Stimulated activated CD8-positive, alpha-beta memory T cell treated with anti-CD3 and anti-CD28 coated beads, Interleukin-7, amount 100 ng/mL, for 4 hours (primary cell): ENCODE data around the gene C9orf78.
A peak's percentile ranks its signal among the peaks of the same experiment; 100 is the strongest.
"Not testable (repeated sequence)": the region's sequence is repeated elsewhere in the genome, so short reads cannot be mapped to it uniquely, and the experiment has no call there.

Experiments used
- DNase-seq, 2 donors: peaks; one replicate each; pipeline ENCODE4 v3.0.0-alpha.2; 2020; ENCODE audit warnings: low read depth in 2 of 2

Gene C9orf78

DNA sequence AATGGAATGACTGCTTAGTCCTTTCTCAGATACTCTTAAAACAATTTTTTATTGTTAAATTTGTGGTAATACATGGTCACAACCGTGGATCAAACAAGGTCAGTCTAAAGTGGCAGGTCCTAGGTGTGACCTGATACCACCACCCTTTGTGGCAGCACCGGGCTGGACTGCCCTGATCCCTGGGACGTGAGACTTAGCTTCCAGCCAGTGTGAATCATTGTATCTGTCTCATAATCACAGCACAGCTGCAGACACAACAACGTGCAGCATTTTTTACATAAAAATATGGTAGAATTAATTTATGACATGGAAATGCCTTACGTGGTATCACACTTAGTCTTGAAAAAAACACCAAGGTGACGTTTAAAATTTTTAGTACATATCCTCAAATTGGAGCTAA lies 24.3 kb downstream of the C9orf78 start:
- no peak for DNase-seq

DNA sequence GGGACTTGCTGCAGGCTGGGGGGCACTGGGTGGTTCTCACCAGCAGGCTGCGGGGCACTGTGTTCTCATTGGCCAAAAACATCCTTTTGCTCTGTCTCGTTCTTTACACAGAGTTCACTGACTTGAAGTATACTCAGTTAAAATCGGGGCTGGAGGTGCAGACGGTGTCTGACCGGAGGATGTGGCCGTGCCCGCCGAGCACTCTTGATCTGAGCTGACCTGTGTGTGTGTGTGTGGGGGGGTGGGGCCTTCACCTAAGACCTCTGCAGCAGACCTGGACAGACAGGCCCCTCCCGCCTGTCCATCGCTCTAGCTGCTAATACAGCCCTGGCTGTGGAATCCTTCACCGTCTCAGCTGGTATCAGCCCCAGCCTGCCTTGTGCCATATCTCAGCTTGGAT lies 25.0 kb downstream of the C9orf78 start:
- DNase-seq = no peak

DNA sequence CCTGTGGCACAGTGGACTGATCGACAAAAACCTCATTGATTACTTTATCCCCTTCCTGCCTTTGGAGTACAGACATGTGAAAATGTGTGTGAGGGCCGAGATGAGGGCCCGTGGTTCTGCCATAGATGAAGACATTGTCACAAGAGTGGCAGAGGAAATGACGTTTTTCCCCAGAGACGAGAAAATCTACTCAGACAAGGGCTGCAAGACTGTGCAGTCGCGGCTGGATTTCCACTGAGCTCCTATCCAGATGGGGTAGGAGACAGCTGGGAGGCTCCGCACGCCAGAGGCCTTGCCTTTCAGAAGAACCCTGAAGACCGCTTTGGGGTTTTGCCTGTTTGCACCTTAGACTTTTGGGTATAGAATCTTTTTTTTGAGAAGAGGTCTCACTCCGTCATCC lies 25.7 kb downstream of the C9orf78 start:
- no peak for DNase-seq

DNA sequence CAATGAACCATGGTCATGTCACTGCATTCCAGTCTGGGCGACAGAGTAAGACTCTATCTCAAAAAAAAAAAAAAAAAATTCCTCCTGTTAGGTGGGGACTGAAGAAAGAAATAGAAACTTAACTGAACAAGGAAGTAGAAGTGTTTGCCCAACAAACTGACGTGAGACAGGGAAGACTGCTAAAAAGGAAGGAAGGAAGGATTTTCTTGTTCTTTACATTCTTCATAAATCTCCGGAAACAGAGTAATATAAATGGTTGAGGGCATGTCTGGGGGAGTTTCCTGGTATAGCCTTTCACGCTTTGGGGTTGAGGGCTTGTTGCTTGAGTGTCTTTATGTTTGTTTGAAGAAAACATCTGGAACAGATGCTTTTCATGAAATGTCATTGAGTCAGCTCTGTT lies 29.0 kb downstream of the C9orf78 start:
- no peak for DNase-seq

DNA sequence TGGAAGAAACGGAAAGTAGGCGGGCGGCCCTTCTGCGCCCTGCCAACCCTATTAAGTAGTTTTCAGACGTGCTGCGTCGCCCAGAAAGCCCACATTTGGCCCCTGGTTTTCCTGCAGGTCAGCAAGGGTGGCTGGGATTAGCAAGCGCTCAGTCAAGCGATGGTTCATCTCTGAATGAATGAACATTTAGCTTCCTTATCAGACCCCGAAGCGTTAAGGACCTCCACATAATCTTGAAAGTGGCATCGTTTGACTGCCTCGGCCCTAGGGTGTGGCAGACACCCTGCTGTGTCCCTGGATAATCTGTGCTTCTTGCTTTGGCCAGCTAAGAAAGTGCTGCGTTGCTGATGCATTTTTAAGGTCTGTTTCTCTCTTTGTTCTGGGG lies 31.4 kb downstream of the C9orf78 start:
- DNase-seq = no peak

DNA sequence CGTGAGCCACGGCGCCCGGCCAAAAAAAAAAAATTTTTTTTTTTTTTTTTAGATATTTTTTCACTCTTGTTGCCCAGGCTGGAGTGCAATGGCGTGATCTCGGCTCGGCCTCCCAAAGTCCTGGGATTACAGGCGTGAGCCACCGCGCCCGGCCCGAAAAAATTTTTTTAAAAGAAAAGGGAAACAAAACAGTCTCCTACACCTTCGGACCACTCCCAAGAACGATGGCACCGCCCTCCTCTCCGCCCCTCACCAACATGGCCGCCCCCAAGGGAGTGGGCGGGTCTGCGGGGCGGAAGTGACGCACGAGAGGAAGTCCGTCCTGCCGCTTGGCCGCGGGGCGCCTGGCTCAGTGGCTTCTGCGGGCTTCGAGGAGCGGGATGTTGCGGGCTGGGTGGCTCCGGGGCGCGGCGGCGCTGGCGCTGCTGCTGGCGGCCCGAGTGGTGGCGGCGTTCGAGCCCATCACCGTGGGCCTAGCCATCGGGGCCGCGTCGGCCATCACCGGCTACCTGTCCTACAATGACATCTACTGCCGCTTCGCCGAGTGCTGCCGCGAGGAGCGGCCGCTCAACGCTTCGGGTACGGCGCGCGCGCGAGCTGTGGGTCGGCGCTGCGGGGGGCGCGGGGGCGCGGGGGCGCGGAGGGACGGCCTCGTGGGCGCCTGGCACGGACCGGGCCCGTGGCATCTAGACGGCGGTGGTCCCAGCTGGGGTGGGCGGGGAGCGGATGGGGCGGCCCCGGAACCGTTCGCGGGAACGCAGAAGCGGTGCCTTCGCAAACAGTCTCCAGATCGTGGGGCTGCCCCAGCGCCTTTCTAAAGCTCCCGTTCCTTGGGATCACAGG lies 32.0 kb downstream of the C9orf78 start, which contains the start of gene TOR1B:
Gene TOR1B (plus strand): TSS at position 352 of the 843 bp plus-strand sequence. CDS start 29 bp downstream, at position 381.
- DNase-seq = peak; percentile 91 to 92

DNA sequence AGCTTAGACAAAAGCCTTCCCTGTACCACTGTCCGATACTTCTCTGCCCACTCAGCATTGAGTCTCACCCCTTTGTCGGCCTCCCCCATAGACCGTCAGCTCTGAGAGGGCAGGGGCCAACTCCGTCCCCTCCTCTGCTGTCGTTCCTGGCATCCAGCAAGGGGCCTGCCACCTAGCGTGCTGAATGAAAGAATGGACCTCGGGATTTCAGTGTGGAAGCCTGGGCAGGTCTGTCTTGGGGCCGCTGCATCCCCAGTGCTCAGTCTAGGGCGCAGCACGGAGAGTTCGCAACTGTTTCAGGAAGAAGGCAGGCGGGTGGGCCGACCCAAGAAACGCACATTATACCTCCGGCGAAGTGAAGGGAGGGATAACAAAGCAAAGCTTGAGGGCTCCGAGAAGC lies 33.6 kb downstream of the C9orf78 start:
- DNase-seq = no peak

DNA sequence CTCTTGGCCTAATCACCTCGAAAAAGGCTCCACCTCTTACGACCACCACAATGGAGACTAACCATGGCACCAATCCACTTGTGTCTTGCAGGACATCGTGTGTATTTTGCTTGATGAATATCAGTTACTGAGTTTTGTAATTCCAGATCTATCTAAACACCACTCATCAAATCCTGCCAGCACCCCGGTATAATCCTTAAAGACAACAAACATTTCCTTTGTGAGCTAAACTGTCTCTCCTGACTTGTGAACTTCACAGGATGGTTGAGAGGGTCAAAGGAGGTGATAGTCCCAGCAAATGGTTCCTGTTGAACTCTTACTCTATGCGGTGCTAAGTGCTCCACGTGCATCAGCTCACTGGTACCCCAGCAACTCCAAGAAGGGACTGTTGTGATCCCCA lies 36.1 kb downstream of the C9orf78 start:
- no peak for DNase-seq

DNA sequence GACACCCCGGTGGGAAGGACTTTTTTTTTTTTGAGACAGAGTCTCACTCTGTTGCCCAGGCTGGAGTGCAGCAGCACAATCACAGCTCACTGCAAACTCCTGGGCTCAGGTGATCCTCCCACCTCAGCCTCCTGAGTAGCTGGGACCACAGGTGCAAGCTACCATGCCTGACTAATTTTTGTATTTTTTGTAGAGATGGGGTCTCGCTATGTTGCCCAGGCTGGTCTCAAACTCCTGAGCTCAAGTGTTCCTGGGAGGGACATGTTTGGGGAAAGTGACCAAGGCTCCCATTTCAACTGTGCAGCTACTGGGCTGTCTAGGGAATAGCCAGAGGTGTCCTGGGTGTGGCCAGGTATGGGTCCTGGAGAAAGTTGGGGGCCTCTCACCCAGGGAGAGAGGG lies 39.0 kb downstream of the C9orf78 start:
- not testable (repeated sequence) for DNase-seq

DNA sequence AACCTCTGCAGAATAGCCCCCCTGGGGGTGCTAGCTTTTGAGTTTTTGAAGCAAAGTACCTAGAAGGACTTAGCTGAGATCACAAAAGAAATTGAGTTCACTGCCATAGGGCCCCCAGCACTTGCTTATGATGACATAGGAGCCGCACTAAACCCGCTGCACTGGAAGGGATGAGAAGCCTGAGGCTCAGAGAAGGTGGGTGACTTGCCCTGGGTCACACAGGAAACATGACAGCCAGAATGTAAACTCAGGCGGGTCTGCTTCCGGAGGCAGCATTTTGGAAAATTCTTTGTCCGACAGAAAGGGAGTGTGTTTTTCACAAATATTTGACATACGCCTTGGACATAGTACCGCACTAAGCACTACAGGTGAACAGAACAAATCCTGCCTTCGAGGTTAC lies 40.5 kb downstream of the C9orf78 start:
- no peak for DNase-seq

DNA sequence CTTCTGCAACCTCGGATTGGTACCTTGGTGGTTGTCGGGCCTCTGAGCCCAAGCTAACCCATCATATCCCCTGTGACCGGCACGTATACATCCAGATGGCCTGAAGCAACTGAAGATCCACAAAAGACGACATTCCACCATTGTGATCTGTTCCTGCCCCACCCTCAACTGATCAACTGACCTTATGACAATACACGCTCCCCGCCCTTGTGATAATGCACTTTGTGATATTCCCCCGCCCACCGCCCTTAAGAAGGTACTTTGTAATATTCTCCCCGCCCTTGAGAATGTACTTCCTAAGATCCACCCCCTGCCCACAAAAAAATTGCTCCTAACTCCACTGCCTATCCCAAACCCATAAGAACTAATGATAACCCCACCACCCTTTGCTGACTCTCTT lies 48.6 kb downstream of the C9orf78 start:
- DNase-seq = no peak

DNA sequence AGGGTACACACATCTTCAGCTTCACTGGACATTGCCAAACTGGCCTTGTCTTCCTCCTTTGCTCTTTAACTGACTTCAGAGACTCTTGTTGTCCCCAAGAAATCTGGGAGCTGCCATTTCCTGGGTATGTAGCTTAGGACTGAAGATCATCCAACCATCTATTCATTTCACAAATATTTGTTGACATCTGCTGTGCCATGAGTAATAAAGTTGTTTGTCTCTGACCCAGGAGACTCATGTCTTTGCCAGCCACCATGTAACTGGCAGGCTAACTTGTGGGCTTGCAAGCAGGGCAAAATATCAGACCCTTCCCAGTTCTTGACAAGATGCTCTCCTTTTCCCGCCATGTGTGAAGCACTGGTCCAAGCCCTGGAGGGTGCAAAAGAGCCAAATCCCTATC lies 49.2 kb downstream of the C9orf78 start:
- no peak for DNase-seq

DNA sequence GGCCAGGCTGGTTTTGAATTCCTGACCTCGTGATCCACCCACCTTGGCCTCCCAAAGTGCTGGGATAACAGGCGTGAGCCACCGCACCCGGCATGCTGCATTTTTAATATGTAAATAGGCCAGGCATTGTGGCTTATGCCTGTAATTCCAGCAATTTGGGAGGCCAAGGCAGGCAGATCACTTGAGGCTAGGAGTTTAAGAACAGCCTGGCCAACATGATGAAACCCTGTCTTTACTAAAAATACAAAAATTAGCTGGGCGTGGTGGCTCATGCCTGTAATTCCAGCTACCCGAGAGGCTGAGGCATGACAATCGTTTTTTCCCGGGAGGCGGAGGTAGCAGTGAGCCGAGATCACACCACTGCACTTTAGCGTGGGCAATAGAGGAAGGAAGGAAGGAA lies 50.1 kb downstream of the C9orf78 start:
- not testable (repeated sequence) for DNase-seq

DNA sequence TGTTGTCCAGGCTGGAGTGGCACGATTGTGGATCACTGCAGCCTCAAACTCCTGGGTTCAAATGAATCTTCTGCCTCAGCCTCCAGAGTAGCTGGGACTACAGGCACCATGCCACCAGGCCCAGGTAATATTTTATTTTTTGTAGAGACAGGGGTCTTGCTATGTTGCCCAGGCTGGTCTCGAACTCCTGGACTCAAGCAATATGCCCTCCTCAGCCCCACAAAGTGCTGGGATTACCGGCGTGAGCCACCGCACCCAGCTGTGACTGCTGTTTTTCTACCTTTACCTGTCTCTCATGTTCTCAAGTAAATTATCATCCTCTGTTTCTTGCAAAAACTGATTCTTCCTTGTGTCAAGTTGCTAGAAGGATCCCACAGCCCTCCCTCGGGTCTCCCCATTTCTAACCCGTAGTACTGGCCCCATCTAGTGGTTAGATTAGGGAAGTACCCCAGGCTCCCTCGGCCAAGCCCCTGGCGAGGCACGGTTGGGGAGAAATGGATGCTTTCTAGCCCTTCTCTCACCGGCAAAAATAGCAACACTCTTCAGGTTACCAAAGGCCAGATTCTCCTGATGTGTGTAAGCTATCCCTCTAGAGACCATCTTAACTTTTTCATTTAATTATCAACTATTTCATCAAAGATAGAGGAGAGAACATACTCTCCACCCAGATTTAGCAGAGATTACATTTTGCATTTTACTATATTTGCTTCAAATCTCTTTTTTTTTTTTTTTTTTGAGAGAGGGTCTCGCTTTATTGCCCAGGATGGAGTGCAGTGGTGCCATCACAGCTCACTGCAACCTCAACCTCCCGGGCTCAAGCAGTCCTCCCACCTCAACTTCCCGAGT lies 51.3 kb downstream of the C9orf78 start:
- peak; percentile 46 to 55 for DNase-seq

DNA sequence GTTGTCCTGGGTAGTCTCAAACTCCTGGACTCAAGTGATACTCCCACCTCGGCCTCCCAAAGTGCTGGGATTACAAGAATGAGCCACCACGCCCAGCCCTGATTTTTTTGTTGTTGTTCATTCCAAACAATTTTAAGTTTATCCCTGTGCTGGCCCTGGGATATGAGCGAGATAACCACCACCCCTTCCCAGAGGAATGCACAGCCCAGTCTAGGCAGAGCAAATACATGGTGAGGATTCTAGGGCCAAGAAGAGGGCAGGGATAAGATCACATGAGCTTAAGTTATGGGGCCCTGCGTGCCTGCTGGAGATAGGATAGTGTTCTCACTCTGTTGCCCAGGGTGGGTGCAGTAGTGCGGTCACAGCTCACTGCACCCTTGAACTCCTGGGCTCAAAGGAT lies 53.1 kb downstream of the C9orf78 start:
- DNase-seq = no peak

DNA sequence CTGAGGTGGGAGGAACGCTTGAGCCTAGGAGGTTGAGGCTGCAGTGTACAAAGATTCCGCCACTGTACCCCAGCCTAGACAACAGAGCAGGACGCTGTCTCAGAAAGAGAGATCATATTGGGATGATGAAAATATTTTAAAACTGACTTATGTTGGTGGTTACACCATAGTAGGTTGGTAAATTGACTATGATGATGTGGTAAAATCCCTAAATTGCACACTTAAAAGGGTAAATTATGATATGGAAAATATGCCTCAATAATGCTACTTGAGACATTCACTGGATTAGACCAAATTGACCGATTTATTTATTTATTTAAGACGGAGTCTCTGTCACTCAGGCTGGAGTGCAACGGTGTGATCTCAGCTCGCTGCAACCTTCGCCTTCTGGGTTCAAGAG lies 53.9 kb downstream of the C9orf78 start:
- no peak for DNase-seq

DNA sequence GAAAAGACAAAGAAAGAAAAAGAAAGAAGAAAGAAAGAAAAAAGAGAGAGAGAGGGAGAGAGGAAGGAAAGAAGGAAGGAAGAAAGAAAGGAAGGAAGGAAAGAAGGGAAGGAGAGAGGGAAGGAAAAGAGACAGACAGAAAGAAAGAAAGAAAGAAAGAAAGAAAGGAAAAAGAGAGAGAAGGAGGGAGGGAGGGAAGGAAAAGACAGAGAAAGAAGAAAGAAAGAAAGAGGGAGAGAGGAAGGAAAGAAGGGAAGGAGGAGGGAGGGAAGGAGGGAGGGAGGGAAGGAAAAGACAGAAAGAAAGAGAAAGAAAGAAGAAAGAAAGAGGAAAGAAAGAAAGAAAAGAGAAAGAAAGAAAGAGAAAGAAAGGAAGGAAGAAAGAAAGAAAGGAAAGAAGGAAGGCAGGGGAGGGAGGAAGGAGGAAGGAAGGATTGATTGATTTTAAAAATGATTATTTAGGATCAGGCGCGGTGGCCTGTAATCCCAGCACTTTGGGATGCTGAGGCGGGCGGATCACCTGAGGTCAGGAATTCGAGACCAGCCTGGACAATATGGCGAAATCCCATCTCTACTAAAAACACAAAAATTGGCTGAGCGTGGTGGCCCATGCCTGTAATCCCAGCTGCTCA lies 55.4 kb downstream of the C9orf78 start:
- no peak for DNase-seq

DNA sequence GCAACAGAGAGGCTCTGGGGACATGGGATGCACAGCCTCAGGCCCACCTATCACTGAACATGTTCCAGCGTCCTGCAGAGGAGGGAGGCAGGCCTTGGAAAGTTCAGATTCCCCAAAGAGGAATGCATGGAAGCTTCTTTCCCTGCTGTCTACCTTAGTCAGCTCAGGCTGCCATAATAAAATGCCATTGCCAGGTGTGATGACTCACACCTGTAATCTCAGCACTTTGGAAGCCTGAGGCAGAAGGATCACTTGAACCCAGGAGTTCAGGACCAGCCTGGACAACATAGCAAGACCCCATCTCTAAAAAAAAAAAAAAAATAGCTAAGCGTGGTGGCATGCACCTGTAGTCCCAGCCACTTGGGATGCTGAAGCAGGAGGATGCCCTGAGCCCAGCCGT lies 56.6 kb downstream of the C9orf78 start:
- no peak for DNase-seq

DNA sequence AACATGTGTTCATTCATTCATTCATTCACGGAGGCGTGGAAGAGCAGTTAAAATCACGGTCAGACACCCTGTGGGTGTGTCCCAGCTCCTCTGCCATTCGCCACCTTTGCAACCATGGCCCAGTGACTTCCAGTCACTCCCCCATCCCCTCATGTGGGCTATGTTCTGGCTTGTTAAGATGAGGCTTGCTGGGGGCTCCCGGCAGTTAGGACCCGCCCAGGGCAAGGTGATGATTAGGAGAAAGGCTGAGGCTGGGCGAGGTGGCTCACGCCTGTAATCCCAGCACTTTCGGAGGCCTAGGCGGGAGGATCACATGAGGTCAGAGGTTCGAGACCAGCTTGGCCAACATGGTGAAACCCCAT lies 57.3 kb downstream of the C9orf78 start:
- DNase-seq = no peak
